Right atrium auricular region (tissue), 2 donors: Measurements from ENCODE around the gene SNED1. TPM values are rescaled to one million over a fixed set of nuclear protein-coding genes. Genes with fewer than 3 reads are reported as not detected.

Experiments
- DNase-seq: peaks from one replicate; pipeline ENCODE4 v3.0.0-alpha.2; 2019; ENCODE audit warnings: low spot score
- H3K27ac ChIP-seq, 2 donors: fragments of 200-600 bp; sonication (generic); 1 replicate in 1 of 2; 2 replicates in 1 of 2; pipeline ENCODE4 v1.5.1; 2016 to 2019
- H3K27me3 ChIP-seq, 2 donors: fragments of 200-600 bp; sonication (generic); one replicate each; pipeline versions ENCODE4 v1.5.1 to v1.6.0; 2017 to 2019
- H3K36me3 ChIP-seq: fragments of 200-600 bp; sonication (generic); one replicate; pipeline ENCODE4 v1.5.1; 2016
- H3K4me1 ChIP-seq, 2 donors: fragments of 200-600 bp; sonication (generic); one replicate each; pipeline versions ENCODE4 v1.5.1 to v1.6.0; 2017 to 2019
- H3K4me3 ChIP-seq, 2 donors: fragments of 200-600 bp; sonication (generic); 1 replicate in 1 of 2; 2 replicates in 1 of 2; pipeline ENCODE4 v1.5.1; 2017 to 2019; ENCODE audit warnings: mild to moderate bottlenecking in 1 of 2, moderate library complexity in 1 of 2
- H3K9me3 ChIP-seq, 2 donors: fragments of 200-600 bp; sonication (generic); one replicate each; pipeline ENCODE4 v1.5.1; 2019
- total RNA-seq, 2 donors: library from RNA; depleted of rRNA; stranded (reverse); fragments of >200 nt; gene quantifications; one replicate each; pipeline ENCODE4 v1.1.0, GENCODE V29; 2016
- TF ChIP-seq, protein P1 (sequence below), 2 donors: fragments of 200-600 bp; sonication (generic); IDR thresholded peaks; one replicate each; pipeline ENCODE4 v1.5.1; 2019; ENCODE audit warnings: antibody characterized with exemption in 2 of 2

The SNED1 gene
- total RNA-seq, 2 donors from 2014 or later, result 9.9 to 16.4 TPM

DNA sequence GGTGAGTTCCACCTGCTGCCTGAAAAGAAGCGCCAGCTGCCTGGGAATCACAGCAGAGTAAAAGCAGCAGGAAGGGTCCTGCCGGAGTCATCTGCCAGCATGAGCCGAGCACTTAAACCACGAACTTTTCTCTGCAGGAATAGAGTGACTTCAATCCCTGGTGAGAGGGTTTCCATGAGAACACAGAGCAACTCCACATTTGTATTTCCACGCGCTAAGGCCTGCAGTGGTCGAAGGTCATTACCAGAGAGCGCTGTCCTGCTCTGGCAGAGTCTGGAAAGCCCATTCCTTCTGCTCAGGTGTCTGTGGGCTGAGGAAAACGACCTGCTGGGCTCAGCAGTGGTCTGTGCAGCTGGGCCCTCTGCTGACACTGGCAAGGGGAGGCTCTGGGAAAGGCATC lies 144.2 kb downstream of the SNED1 start:
- Histone ChIP-seq H3K9me3 (no peaks in the 10 kb centered on the region), H3K27ac (no peak overlapping the region), H3K36me3 (no peaks in the 10 kb centered on the region), H3K27me3 (no peaks in the 10 kb centered on the region), H3K4me1 (no peaks in the 10 kb centered on the region), H3K4me3 (no peak overlapping the region)
- TF ChIP-seq, protein P1, sequence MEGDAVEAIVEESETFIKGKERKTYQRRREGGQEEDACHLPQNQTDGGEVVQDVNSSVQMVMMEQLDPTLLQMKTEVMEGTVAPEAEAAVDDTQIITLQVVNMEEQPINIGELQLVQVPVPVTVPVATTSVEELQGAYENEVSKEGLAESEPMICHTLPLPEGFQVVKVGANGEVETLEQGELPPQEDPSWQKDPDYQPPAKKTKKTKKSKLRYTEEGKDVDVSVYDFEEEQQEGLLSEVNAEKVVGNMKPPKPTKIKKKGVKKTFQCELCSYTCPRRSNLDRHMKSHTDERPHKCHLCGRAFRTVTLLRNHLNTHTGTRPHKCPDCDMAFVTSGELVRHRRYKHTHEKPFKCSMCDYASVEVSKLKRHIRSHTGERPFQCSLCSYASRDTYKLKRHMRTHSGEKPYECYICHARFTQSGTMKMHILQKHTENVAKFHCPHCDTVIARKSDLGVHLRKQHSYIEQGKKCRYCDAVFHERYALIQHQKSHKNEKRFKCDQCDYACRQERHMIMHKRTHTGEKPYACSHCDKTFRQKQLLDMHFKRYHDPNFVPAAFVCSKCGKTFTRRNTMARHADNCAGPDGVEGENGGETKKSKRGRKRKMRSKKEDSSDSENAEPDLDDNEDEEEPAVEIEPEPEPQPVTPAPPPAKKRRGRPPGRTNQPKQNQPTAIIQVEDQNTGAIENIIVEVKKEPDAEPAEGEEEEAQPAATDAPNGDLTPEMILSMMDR (IDR thresholded peaks at IDR 0.05), result no peak
- no peak for DNase-seq

Other genes starting within 250 kb of the SNED1 start
- gene KIF1A, start 178.4 kb upstream of the SNED1 start, total RNA-seq, result 10 to 100 TPM; 41.8 to 43.7 TPM
- not detected for gene AGXT, start 129.8 kb upstream of the SNED1 start, total RNA-seq
- under 1 TPM in 1 of 2 donors, not detected in 1; 0.31 TPM for gene MAB21L4, start 102.5 kb upstream of the SNED1 start, total RNA-seq
- gene CROCC2, start 92.3 kb upstream of the SNED1 start, total RNA-seq, result not detected
- 10 to 100 TPM; 20.6 to 25.3 TPM for gene MTERF4, start 103.7 kb downstream of the SNED1 start, total RNA-seq
- gene PASK, start 150.9 kb downstream of the SNED1 start, total RNA-seq, result 1 to 10 TPM in 1 of 2 donors, under 1 TPM in 1; 0.98 to 1.1 TPM
- gene PPP1R7, start 151.8 kb downstream of the SNED1 start, total RNA-seq, result 10 to 100 TPM; 57.5 to 61.4 TPM
- gene ANO7, start 190.1 kb downstream of the SNED1 start, total RNA-seq, result 1 to 10 TPM; 1.1 to 1.3 TPM